Measurements from ENCODE around the gene ZMYND8. TPM values are rescaled to one million over a fixed set of nuclear protein-coding genes. Genes with fewer than 3 reads are reported as not detected.

Gene ZMYND8
- total and polyA plus RNA-seq, 2 of the 8 experiments (the other 6 are each of a cell fraction or from before 2014, with no cell fraction given): 50.5 to 163 TPM

DNA sequence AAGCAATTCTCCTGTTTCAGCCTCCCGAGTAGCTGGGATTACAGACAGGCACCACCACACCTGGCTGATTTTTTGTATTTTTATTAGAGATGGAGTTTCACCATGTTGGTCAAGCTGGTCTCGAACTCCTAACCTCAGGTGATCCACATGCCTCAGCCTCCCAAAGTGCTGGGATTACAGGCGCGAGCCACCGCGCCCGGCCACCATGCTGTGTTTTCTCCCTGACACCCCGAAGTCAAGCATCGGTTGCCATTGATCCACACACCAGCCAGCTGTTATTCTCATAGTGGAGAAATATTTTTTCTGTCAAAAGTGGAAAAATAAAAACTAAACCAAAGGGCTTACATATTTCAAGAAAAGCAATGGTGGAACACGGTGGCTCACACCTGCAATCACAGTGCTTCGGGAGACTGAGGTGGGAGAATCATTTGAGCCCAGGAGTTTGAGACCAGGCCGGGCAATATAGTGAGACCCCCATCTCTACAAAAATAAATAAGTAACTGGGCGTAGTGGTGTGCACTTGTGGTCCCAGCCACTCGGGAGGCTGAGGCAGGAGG, 157.4 kb downstream of the ZMYND8 start:
- Histone ChIP-seq H3K79me1 (ENCODE audit: low read depth, low read length) (no peaks in the 10 kb centered on the region), H3K9me3 (ENCODE audit: insufficient read depth in 2 of 2, low read depth in 1 of 2, low read length in 1 of 2) (no peaks in the 10 kb centered on the region), H2BK12ac (ENCODE audit: low read depth, low read length) (no peak overlapping the region), H4K91ac (replicated peaks; ENCODE audit: insufficient read length, low read length) (no peak overlapping the region), H2AK5ac (ENCODE audit: low read depth, low read length) (no peak overlapping the region), H3K9ac (replicated peaks in 1 of 4; ENCODE audit: extremely low read depth in 1 of 4, low read depth in 3 of 4, low read length in 3 of 4) (no peak overlapping the region), H3K27me3 (replicated peaks in 1 of 4; ENCODE audit: control insufficient read depth in 3 of 4, extremely low read depth in 1 of 4, insufficient read depth in 3 of 4, low read length in 3 of 4) (no peaks in the 10 kb centered on the region), H2AFZ (ENCODE audit: low read length) (no peak overlapping the region), H2BK15ac (ENCODE audit: low read length) (no peak overlapping the region), H3K4me1 (replicated peaks in 1 of 4; ENCODE audit: control insufficient read depth in 3 of 4, insufficient read depth in 4 of 4, low read length in 3 of 4) (peaks cover 0 to 3% (median under 1%) of the 10 kb centered on the region in 4 experiments; a peak in 3 of 7 replicates), H4K5ac (ENCODE audit: insufficient read length, low read depth, low read length) (no peak overlapping the region), H4K8ac (ENCODE audit: extremely low read depth, insufficient read depth, low read length) (no peak overlapping the region), H3K23ac (ENCODE audit: insufficient read length) (no peak overlapping the region), H3K4ac (replicated peaks; ENCODE audit: insufficient read length, low read depth, low read length) (no peak overlapping the region), H4K20me1 (replicated peaks in 1 of 2; ENCODE audit: control insufficient read depth in 1 of 2, insufficient read depth in 2 of 2, low read length in 2 of 2) (no peaks in the 10 kb centered on the region), H3K23me2 (ENCODE audit: low read depth, low read length) (no peaks in the 10 kb centered on the region), H2BK120ac (replicated peaks; ENCODE audit: low read depth, low read length) (no peak overlapping the region), H3K56ac (replicated peaks; ENCODE audit: insufficient read length, low read depth, low read length) (no peak overlapping the region), H3K14ac (ENCODE audit: insufficient read length) (no peak overlapping the region), H3K36me3 (ENCODE audit: control insufficient read depth in 2 of 4, insufficient read depth in 4 of 4, low read length in 3 of 4) (no peaks in the 10 kb centered on the region), H3K27ac (ENCODE audit: low read depth, low read length) (no peak overlapping the region), H2BK5ac (ENCODE audit: low read depth, low read length) (no peak overlapping the region), H2BK20ac (ENCODE audit: low read length) (no peak overlapping the region), H3K4me3 (ENCODE audit: extremely low read depth in 1 of 4, insufficient read depth in 2 of 4, low read depth in 3 of 4, low read length in 4 of 4) (no peak overlapping the region), H3K79me2 (ENCODE audit: control insufficient read depth in 1 of 2, insufficient read depth in 2 of 2, low read length in 2 of 2) (no peaks in the 10 kb centered on the region), H3K4me2 (ENCODE audit: insufficient read depth in 1 of 2, low read depth in 2 of 2, low read length in 2 of 2) (no peak overlapping the region), H3K18ac (ENCODE audit: extremely low read depth, low read length) (no peak overlapping the region)
- FAIRE-seq (no peak), DNase-seq (ENCODE audit: low read depth in 1 of 2, low spot score in 2 of 2) (no peak)
- ChIA-PET POLR2A (ENCODE audit: partially characterized antibody) (no interaction called here), CTCF (ENCODE audit: partially characterized antibody) (interaction anchor here (0.9 to 4.5 kb wide), 6 partner anchors 10 to 198 kb away, joined by 3 to 17 read pairs (median 4); no protein-coding TSS in a partner anchor)
- 91% methylated on average over 13 of the region's 14 CpGs; no CpG with 5 or more reads in 1 of the 2 experiments for WGBS, 2 experiments (ENCODE audit: extremely low coverage in 1 of 2, insufficient coverage in 1 of 2, insufficient read length in 1 of 2, insufficient replicate concordance in 2 of 2, low coverage in 1 of 2, low lambda C conversion rate in 2 of 2, missing lambda C conversion rate in 1 of 2)
- TF ChIP-seq POU5F1 (IDR thresholded peaks at IDR 0.05; ENCODE audit: low read depth, low read length): no peak
- TF ChIP-seq ZNF274 (IDR thresholded peaks at IDR 0.05; ENCODE audit: borderline replicate concordance, extremely low read depth, low read length): no peak
- no peak for TF ChIP-seq GTF2F1 (IDR thresholded peaks at IDR 0.05; ENCODE audit: borderline replicate concordance, low read depth, low read length)
- no peak for TF ChIP-seq SIN3A (conservative IDR thresholded peaks at IDR 0.05 in 1 of 2, IDR thresholded peaks at IDR 0.05 in 1 of 2; ENCODE audit: low read depth in 1 of 2, low read length in 2 of 2)
- no peak for TF ChIP-seq SUZ12 (IDR thresholded peaks at IDR 0.05; ENCODE audit: low read length)
- TF ChIP-seq SP1 (IDR thresholded peaks at IDR 0.05; ENCODE audit: low read depth, low read length): no peak
- no peak for TF ChIP-seq SAP30 (IDR thresholded peaks at IDR 0.05; ENCODE audit: insufficient read depth, insufficient replicate concordance, low read length)
- TF ChIP-seq CREB1 (IDR thresholded peaks at IDR 0.05): no peak
- TF ChIP-seq, protein P1, sequence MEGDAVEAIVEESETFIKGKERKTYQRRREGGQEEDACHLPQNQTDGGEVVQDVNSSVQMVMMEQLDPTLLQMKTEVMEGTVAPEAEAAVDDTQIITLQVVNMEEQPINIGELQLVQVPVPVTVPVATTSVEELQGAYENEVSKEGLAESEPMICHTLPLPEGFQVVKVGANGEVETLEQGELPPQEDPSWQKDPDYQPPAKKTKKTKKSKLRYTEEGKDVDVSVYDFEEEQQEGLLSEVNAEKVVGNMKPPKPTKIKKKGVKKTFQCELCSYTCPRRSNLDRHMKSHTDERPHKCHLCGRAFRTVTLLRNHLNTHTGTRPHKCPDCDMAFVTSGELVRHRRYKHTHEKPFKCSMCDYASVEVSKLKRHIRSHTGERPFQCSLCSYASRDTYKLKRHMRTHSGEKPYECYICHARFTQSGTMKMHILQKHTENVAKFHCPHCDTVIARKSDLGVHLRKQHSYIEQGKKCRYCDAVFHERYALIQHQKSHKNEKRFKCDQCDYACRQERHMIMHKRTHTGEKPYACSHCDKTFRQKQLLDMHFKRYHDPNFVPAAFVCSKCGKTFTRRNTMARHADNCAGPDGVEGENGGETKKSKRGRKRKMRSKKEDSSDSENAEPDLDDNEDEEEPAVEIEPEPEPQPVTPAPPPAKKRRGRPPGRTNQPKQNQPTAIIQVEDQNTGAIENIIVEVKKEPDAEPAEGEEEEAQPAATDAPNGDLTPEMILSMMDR (IDR thresholded peaks at IDR 0.05; ENCODE audit: control extremely low read depth in 1 of 3, insufficient read depth in 1 of 3, low read depth in 1 of 3, low read length in 3 of 3): no peak
- TF ChIP-seq YY1 (IDR thresholded peaks at IDR 0.05; ENCODE audit: low read depth, low read length): no peak
- TF ChIP-seq TEAD4 (IDR thresholded peaks at IDR 0.05; ENCODE audit: low read depth, low read length): no peak
- no peak for TF ChIP-seq TBP (IDR thresholded peaks at IDR 0.05; ENCODE audit: low read depth, low read length)

Data from H1 (cell line).